ENCODE measurements around the gene TLR10.
"Not testable (repeated sequence)": the region's sequence is repeated elsewhere in the genome, so short reads cannot be mapped to it uniquely, and the experiment has no call there.

The TLR10 gene

GRCh38 chr4:38800366-38800765 lies 17.6 kb upstream of the TLR10 start:
- DNase-seq, result no peak

DNA sequence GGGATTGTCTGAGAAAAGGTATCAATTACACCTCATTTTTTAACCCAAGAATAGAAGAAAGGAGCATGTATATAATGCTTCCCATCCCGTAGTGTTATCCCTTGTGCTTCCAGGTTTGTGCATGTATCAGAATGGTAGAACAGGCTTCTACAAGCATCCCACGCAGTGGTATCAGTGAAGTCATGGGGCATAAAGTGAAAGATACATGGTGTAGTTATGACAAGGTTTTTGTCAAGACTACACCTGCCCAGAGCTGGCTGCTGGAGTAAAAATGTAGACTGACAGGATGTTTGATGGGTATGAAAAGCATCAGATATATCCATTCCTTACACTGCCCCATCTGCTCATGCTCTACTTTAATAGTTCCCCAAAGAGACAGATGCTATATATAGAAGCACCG lies 12.3 kb upstream of the TLR10 start:
- DNase-seq, result no peak

GRCh38 chr4:38794051-38794450 lies 11.3 kb upstream of the TLR10 start:
- no peak for DNase-seq

GRCh38 chr4:38791010-38791409 lies 8.2 kb upstream of the TLR10 start:
- no peak for DNase-seq

GRCh38 chr4:38788317-38788716 lies 5.5 kb upstream of the TLR10 start:
- no peak for DNase-seq

DNA sequence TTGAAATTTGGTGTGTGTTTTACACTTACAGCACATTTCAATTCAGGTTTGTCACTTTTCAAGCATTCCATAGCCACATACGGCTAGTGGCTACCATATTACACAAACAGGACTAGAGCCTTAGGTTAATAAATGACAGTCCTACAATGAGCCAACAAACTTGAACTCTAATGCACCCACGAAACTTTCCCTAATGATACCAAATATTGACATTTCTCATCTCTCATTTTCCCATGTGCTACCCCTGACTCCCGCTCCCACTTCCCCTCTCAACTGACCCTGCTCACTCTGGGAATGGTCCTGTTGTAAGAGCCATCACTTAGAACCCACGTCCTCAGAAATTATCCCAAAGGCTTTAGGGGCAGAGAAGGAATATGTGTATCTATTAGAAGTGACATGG lies 4.9 kb upstream of the TLR10 start:
- DNase-seq, result no peak

DNA sequence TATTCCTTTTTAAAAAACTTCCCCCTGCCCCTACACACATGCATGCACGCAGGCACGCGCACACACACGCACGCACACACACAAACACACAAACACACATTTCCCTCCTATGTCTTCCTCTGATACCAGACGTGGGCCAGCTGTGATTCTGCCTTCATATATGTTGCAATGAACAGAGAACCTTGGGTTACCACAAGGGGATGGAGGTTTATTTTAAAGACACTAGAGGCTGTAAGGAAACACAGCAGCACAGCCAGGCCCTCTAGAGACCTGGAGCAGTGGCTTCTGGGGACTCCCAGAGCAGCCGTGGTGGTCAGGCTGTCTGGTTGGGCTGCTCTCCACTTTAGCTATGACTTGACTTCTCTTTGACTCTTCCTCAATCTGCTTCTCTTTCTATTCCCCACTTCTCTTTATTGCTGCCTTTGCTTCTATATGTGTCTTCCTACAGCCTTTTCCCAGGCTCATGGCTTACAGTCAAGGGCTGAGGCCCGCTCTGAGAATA lies 3.2 kb upstream of the TLR10 start:
- DNase-seq, result no peak

DNA sequence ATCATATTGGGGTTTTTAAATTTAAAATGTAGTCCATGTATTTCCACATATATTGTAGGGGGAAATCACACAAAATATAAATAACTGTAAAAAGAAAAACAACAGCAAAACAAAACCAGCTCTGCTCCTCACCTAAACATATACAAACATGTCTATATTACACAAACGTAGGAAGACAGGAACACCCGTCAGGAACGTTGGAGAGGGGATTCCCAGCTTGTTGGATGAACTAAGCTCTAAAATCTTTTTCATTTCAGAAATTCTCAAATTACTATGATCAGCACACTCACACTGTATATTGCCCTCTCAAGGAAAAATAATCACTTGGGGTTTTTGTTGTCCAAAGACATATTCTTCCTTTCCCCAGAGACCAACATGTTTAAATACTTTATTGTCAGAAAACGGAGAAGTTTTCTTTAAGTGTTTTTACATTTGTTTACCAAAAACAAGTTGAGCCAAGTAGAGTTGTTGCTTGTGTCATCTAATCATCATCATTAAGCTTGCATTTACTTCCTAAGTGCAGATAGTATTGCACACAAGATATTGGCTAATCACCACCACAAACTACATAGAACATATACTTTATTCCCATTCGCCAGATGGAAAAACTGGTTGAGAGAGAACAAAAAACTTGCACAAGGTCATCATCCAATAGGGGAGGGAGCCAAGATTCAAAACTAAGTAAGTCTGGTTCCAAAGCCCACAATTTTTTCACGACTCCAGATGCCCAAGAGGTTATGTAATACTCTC lies 2.4 kb upstream of the TLR10 start:
- DNase-seq, result no peak

DNA sequence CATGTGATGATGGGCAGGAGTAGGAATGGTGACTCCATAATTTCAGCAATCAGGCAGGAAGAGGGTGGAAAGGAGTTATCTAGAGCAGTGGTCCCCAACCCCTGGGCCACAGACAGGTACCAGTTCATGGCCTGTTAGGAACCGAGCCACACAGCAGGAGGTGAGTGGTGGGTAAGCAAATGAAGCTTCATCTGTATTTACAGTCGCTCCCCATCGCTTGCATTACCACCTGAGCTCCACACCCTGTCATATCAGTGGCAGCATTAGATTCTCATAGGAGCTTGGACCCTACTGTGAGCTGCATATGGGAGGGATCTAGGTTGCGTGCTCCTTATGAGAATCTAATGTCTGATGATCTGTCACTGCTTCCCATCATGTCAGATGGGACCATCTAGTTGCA lies 1.4 kb upstream of the TLR10 start:
- DNase-seq, result no peak

DNA sequence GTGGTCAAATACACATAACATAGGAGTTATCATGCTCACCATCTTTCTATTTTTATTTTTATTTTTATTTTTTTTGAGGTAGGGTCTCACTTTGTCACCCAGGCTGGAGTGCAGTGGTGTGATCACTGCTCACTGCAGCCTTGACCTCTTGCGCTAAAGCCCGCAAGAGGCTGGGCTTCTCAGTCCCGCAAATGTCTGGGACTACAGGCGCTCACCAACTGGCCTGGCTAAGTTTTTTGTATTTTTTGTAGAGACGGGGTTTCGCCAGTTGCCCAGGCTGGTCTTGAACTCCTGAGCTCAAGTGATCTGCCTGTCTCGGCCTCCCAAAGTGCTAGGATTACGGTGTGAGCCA lies 295 bp upstream of the TLR10 start:
- DNase-seq, result no peak

GRCh38 chr4:38781854-38782261 lies 932 bp downstream of the TLR10 start:
- DNase-seq, result no peak

GRCh38 chr4:38780833-38781484 lies 1.8 kb downstream of the TLR10 start:
- no peak for DNase-seq

DNA sequence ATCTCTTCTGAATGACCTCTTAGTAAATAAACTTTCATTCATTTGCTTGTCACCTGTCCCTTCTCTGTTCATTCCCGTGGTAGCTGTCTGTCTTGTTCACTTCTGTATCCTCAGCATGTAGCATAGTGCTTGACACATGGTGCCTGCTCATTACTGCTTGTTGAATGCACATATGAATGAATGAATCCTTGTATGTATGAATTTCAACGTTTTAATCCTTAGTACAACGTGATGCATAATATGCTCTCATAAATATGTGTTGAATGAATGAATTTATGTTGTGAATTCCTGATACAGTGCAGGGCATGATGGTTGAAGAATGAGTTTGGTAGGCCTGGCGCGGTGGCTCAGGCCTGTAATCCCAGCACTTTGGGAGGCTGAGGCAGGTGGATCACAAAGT lies 3.0 kb downstream of the TLR10 start:
- DNase-seq, result no peak

- DNase-seq, result not testable (repeated sequence)
These were observed 4.9 kb downstream of the TLR10 start for GRCh38 chr4:38777925-38778324.

- no peak for DNase-seq
These were observed 7.5 kb downstream of the TLR10 start for GRCh38 chr4:38775326-38775725.

GRCh38 chr4:38774181-38774955 lies 8.4 kb downstream of the TLR10 start:
- no peak for DNase-seq

GRCh38 chr4:38770281-38770680 lies 12.5 kb downstream of the TLR10 start:
- not testable (repeated sequence) for DNase-seq

DNA sequence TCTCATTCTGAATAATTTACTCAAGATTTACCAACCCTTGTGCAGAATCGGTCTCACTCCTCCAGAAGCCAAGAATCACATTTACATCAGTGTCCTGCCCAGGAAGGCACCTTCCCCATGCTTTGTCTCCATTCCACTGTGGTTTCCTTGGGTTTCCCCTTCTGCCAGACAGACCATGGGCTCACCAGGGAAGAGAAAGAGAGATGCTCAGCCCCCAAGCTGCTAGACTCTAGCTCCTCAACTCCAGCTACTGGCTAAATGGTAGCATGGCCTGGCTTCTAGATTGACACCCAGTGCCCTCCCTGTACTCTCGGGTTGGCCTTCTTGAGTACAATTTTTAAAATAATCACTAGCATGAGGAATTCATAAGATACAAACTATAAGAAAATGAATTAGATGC lies 12.9 kb downstream of the TLR10 start:
- no peak for DNase-seq

DNA sequence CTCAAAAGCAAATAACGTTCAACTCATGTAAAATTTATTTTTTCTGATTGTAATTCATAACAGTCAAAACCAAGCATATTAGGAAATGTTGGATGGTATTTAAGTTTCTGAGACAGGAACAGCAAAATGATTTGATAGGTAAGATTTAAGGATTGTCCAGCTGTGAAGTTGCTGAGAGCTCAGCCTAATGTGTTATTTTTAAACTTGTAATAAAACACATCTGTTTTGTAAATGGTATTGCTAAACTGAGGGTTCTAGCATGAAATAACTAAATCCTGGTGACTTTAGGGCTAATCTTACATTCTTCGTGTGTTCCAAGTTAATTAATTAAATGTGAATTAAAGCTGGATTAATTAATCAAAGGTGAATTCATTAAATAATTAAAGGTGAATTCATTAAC lies 13.3 kb downstream of the TLR10 start:
- no peak for DNase-seq

DNA sequence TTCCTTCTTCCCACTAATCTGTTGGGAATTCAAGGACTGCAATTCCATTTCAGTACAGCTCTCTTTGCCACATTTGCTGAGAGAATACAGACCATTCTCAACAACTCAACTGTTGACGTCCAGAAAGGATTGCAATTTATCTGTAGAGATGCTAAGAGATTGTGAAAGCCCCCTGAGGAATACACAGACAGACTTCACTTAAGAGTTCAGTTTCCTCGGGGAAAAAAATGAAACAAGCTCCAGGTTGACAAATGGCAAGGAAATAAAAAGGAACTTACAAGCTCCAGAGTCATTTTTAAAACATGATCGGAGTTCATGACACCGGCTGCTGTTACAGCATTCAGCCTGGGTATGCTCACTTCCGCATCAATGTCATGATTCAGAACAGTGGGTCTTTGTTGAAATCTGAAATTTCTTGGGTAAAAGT lies 13.8 kb downstream of the TLR10 start:
- DNase-seq, result no peak

- not testable (repeated sequence) for DNase-seq
These were observed 15.8 kb downstream of the TLR10 start for GRCh38 chr4:38766940-38767339.

DNA sequence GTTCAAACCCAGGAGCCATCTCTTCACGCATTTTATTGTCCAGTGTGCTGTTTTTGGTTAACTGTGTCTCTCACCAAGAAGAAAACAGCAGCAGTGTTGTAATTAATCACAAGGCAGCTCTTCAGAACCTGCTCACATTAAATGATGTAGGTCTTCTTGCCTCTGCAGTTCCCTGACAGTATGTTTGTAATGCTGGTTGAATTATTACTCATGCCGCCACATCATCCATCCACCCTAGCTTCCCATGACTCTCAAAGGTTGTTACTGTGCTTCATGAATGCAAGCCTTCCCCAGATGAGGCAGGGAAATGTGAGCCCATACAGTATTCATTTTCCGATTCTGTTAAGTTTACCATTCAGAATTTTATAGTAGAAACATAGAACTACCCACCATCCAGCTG lies 17.4 kb downstream of the TLR10 start:
- DNase-seq, result no peak

- DNase-seq, result no peak
These were observed 18.5 kb downstream of the TLR10 start for GRCh38 chr4:38764277-38764676.

- DNase-seq, result no peak
These were observed 20.2 kb downstream of the TLR10 start for GRCh38 chr4:38762560-38762959.
